Posterior cingulate gyrus (tissue), 11 donors: Measurements from ENCODE around the gene PLCH1.

Experiments
- DNase-seq, 10 donors: peaks; one replicate each; pipeline versions ENCODE4 v3.0.0 to v3.0.0-alpha.2; 2020 to 2021; ENCODE audit warnings: mixed read lengths in 3 of 10
- intact Hi-C: fragments of 100-400 bp; cut with DNase I; formaldehyde crosslinking; loops from one replicate; pipeline ENCODE4 v1.15.1; 2023

PLCH1 gene

DNA sequence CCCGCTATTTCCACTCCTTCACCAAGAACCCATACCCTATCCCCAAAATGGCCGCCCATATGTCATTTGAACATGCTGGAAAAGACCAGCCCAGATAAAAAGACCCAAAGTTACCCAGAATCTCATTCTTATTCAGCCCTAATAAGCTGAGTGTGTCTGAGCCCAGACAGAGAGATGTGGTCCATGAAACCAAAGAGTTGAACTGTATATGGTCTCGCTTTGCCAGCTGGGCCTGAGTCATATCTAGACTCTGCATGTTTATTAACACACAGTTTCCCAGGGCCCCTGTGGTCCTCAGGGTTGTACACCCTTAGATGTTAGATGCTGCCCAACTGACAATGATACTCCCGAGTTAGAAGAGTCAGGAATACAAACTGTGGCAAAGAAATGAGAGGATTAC is 249.5 kb downstream of the PLCH1 start:
- no peak for DNase-seq
- intact Hi-C loops = no loop called here

DNA sequence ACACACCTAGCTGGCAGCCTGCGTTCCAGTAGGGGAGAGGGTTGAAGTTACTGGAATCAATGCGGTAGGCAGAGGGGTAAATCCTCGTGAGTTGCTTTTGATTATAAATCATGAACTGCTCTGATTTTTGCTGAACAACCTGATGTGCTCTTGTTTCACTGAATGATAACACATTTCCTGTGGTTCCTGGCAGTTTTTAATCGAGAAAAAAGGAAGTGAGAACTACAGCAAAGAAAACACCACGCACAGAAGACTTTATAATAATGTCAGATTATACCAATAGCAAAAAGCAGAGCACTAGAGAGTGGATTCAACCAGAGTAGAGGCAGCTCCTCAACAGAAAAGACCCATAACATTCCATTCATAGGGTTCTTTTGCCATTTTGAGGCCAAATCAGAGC is 250.5 kb downstream of the PLCH1 start:
- DNase-seq = no peak
- intact Hi-C loops = no loop called here

DNA sequence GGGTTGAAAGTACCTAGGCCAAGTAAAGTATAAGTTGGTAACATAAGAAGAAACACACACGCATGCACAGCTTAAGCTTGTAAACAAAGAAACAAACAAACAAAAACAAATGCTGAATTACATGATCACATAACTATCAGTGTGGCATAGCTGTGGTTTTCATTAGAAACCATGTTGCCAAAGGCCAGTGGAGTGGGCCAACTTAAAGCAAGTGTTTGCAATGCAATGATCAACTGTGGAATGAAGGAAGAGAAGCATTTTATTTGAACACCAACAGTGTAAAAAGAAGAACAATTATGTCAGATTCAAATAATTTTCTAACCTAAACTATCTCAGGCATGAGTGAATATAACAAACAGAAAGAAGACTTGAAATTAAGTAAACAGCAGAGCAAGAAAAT is 252.0 kb downstream of the PLCH1 start:
- no peak for DNase-seq
- intact Hi-C loops = no loop called here

DNA sequence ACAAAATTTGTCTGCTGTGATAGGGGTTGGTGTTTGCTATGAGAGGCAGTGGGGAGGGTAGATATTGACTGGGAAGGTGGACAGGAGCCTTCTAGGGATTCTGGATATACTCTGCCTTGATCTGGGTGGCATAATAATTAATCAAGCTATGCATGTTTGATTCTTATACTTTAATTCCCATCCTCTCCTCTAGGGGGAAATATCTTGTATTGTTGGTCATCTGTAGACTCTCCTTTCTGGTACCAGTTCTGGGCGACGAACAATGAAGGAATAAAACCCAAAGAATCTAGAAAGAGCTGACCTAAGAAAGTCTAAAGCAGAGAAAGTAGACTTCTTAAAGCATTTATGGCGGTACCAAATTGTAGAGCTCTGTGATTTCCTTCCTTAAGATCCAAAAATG is 253.2 kb downstream of the PLCH1 start:
- intact Hi-C loops = no loop called here

DNA sequence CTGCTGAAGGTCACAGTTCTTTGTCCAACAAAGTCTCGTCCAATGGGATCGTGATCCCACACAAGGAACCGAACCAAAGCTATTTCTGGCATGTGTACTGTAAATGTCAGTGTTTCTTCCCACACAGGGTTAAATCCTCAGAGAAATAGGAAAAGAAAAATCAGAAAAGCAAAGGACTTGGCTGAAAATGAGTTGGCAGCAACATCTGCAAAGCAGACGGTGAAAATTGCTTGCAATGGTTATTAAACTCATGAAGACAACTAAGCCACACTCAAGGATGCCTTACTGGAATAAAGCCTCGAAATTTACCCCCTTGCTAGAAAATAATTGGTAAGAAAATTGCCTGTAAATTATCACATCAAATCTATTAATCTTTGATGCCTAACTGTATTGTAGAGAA is 256.2 kb downstream of the PLCH1 start:
- intact Hi-C loops = no loop called here
- DNase-seq = no peak

More for the DNA sequence above, 253.2 kb downstream of the PLCH1 start:
- DNase-seq = no peak

DNA sequence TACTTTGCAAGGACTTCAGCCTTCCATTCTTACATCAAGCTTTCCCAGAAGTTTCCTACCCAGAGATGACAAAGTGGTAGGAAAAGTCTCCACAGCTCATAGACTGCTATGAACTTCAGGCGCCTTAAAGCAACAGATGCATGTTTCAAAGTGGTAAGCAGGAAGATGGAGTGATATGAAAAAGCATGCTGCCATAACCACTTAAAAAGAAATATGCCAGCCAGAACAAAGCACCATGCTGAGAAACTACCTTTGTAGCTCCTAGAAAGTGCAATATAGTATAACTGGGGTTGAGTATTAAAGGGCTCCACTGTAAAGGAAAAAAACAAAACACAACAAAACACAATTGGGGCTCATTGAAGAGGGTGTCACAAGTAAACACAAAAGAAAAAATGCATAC is 259.0 kb downstream of the PLCH1 start:
- DNase-seq = no peak
- intact Hi-C loops = no loop called here

DNA sequence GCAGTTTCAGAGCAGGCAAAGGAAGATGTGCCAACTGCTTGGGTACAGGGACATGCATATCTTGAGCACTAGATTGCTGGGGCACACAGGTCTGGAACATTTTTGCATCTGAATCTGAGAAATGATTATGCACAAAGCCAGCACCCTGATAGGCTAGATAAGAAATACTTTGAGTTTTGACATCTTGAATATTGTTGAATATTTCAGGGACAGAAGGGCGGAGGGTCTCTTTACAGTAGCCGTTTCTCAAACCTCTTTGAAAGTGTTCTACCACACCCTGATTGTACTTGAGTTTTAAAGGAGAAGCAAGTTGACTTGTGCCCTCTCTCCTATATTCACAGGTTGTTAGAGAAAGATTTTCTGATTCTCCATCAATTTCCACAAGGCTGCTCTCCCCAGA is 263.3 kb downstream of the PLCH1 start:
- no peak for DNase-seq
- intact Hi-C loops = no loop called here

DNA sequence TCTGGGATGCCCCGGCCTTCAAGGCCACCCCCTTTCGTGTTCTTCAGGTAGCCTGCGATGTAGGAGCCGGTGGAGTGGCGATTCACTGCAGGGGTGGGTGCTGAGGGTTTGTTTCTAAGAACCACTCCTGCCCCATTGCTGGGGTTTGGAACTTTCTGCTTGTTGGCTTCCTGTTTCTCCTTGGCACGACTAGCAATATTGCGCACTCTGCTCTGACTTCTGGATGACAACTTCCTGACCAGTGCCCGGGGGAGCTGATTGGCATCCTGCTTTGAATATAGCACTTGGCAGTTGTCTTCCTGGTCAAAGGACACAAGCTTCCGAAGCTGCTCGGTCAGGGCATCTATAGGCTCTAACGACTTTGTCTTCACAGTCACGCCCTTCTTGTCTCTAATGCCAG is 263.8 kb downstream of the PLCH1 start:
- intact Hi-C loops = no loop called here
- no peak for DNase-seq

DNA sequence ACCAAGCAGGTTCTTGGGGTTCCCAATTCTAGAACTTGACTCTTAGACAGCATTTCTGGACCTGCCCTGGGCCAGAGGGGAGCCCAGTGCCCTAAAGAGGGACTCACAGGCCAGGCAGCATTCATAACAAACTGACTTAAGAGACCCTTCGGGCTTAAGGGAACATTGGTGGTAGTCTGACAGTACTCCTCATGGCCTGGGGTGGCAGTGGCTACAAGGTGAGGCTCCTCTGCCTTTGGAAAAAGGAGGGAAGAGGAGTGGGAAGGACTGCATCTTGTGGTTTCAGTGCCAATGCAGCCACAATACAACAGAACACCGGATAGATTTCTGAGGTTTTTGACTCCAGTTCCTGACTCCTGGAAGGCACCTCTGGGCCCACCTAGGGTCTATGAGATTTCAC is 279.2 kb downstream of the PLCH1 start:
- no peak for DNase-seq
- intact Hi-C loops = no loop called here

DNA sequence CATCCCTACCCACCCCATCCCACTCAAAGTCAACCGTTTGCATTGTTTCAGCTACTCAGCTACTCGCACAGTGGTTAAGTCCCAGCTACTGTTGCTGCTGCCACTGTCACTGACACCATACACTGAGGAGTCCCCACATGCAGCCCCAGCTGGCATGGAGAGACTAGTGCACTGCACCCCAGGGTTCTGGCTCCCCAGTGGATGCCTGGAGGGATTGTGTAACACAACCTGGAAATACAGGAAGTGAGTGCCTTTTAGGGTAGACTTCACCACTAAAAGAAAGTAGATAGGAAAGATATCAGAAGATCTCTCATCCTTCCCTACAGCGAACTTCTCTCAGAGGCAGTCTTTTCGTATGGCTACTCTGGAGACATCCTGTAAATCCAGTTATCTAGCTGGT is 282.2 kb downstream of the PLCH1 start:
- intact Hi-C loops = no loop called here
- no peak for DNase-seq

DNA sequence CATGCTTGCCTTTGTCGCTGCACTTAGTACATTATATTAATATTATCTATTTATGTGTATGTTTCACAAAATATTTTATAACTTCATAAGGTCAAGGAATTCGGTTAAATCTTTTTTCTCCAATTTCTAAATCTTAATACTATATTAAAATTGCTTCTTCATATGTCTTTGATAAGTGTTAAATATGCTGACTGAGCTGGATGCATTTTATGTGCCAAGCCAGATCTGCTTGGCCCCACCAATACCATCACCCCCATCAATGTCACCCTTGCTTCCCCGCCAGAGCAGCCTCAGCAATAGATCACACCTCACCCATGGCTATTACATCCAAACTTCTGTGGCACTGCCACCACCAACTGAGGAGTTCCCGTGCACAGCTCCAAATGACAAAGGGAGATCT is 287.3 kb downstream of the PLCH1 start:
- no peak for DNase-seq
- intact Hi-C loops = no loop called here

DNA sequence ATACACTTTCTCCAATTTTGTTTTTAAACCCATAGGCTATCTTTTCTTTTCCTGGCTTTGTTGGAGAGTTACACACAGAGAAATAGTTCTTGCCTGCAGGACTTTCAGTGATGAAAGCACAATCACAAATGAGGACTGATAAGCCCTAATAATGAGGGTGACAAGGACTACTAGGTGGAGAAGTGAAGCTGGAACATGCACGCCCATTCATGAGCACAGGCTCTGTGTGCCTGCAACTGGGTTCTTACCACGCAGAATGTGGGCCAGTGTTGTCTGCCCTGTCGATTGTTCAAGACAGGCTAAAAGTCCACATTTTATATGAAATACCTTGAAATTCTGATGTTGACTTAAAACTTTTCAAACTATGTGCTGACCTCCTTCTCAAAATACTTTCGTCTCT is 289.1 kb downstream of the PLCH1 start:
- no peak for DNase-seq
- intact Hi-C loops = no loop called here

DNA sequence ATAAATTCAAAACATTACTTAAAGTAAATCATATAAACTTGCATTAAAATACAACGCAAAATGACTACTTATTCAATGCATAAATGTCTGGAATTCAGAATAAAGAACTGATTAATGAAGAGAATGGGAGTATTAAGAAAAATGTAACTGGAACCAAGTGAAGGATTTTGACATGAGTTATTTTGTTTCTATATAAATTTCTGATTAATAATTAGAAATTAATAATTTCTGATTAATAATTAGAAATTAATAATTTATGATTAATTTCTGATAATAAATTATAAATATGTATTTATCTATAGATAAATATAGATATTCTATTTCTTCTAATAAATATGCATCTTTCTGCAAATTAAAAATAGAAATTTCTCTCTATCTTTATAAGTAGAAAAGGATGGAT is 291.4 kb downstream of the PLCH1 start:
- intact Hi-C loops = no loop called here

DNA sequence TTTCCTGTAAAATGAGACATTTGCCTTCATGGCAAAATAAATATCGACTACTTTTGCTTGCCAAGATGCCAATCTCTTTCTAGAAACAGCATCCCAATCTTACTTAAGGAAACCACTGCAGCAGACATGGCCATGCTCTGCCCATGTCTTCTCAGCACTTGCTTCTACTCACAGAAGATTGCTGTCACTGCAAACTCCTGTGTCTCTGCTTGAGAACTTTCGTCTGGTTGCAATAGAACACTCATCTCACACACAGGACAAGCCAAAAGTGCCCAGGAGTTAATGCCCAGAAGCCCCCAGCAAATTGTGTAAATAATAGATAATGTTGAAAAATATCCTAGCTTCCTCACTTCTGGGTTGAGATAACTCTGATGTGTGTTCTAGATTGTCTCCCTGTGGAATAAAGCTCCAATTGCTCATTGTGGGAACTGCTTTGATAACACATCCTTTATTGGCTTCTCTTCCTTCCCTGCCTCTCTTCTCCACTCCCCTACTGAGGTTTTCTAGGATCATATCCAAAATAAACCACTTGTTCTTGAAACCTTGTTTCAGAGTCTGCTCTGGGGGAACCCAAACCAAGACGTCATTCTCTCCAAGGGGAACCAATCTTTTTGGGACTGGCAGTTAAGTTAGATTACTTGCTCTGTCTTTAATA is 295.1 kb downstream of the PLCH1 start:
- intact Hi-C loops = no loop called here
- no peak for DNase-seq

More for the DNA sequence above, 291.4 kb downstream of the PLCH1 start:
- DNase-seq = no peak

DNA sequence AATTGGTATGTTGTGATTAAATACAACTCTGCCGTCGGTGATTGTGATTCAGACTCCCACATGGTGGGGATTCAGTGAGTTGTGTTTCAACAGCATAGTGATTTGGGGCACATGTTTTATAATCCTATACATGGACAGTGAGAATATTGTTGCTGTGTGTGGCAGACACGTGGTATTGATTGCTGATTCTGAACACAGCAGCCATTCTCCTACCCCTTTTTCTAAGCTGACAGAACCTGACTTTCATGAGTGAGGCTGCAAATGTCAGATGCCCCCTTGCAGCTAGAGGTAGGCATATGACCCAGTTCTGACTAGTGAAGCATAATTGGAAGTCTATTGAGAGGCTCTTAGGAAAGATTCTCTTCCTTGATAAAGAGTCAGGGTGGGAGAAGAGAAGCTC is 296.3 kb downstream of the PLCH1 start:
- intact Hi-C loops = no loop called here

DNA sequence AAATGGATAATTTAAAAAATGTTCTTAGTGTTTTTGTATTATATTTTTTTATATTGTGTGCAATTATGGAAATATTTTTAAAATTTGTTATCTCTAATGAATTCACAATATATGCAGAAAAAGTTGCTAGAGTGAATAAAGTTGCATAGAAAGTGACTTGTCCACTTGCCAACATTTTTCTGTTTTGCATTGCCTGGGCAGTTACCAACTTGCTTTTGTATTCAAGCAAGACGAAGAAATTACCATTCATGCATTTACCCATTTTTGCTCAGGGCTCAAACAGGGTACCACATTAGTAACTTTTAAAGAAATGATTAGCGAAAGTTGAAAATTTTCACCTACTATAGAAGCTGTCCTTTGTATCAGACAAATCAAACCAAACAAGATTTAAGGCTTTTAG is 298.5 kb downstream of the PLCH1 start:
- DNase-seq = no peak
- intact Hi-C loops = no loop called here

More for the DNA sequence above, 296.3 kb downstream of the PLCH1 start:
- DNase-seq = no peak

DNA sequence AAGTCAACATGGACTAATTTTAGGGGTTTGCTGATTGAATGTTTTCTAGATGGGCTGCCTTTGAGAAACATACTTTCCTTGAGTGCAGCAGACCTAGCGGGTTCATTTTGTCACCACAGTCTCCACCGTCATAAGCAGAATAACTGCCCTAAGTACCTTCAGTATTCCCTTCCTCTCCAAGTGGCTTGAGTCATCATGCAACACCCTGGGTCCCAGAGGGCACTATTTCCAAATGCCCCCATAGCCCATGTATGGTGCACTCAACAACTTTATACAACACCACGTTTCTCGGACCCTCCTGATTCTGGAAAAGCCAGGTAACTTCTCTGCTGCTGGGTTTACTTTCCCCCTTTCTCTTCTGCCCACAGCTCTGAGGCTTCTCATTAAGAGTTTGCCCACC is 300.1 kb downstream of the PLCH1 start:
- intact Hi-C loops = no loop called here
- no peak for DNase-seq

DNA sequence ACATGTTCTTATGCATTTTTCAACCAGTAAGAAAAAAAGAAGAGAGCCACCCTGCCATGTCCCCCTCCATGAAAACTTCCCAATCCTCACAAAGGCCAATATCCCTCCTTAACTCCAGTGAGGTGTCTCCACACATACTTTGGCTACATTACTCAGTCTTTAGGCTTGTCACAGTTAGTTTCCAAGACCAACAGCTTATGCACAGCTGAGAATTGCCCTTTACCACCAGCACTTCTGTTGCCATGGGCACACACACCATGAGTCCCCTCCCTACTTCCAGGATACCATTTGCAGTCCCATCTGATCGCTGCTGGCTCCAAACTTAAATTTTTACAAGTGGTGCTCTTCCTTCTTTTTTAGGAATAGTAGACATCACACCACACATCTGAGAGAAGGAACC is 301.1 kb downstream of the PLCH1 start:
- intact Hi-C loops = no loop called here
- no peak for DNase-seq

DNA sequence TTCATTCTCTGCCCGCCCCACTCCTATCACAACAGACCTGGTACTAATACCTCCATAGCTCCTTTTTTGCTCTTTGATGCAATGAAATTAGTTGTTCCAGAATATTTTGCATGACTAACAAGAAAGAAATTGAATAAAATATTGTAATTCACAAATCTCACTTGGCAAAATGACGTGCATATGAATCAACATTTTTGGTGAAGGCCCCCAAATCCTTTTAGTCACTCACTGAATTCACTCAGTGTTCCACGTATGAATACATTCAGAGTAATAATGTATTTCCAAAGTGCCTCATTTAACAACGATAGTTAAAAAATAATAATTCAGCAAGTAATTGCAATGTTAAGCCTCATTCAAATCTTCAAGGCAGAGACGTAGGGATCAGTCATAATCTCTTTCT is 302.8 kb downstream of the PLCH1 start:
- intact Hi-C loops = no loop called here
- DNase-seq = no peak

DNA sequence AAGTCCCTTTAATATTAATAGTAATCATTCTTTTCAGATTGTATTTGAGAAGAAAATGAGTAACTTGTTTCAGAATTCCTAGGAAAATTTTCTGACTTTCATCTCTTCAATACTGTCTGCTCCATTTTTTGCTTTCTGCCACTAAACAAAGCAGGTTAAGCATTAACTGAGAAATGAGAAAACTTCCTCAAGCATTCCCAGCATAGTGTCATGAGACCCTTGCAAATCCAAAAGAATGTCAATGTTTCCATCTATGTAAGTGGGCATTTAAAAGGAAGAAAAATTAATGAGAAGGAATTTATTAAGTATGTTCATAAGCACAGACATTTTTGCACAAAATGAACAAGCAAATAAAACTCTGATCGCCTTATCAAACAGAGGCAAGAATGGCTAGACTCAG is 303.4 kb downstream of the PLCH1 start:
- intact Hi-C loops = no loop called here
- DNase-seq = no peak

DNA sequence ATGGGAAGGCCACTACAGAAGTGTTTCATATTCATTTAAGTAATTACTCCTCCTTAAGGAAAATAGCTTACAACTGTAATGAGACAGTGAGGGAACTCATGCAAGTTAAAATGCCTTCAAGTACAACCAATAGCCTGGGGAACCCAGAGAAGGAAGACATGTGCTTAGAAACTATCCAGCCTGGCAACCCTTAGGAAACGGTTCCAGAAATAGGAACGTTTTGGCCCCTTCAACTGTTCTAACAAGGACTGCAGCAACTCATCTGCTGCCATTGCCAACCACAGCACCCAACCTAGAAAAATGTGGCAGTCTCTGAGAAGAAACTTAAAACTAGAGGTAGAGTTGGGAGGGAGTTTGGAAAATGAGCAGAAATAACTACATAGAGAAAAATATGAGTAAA is 303.8 kb downstream of the PLCH1 start:
- no peak for DNase-seq

DNA sequence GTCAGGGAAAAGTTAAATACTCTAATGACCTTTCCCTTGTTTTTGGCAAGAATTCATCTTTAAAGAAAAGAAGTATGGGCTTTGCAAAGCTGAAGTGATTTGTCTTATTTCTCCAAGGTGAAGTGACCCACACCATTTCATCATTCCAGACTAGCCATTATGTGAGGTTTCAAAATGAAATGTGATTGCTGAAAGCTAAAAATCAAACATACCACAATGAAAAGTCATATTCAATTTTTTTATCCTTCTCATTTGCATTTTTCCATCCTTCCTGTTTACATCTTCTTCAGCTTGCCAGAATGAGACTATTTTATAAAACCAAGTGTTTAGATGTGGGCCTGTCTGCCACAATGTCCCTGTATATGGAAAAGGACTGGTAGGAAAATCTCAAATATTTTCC is 309.1 kb downstream of the PLCH1 start:
- intact Hi-C loops = no loop called here
- DNase-seq = no peak

More for the DNA sequence above, 303.8 kb downstream of the PLCH1 start:
- intact Hi-C loops = no loop called here

DNA sequence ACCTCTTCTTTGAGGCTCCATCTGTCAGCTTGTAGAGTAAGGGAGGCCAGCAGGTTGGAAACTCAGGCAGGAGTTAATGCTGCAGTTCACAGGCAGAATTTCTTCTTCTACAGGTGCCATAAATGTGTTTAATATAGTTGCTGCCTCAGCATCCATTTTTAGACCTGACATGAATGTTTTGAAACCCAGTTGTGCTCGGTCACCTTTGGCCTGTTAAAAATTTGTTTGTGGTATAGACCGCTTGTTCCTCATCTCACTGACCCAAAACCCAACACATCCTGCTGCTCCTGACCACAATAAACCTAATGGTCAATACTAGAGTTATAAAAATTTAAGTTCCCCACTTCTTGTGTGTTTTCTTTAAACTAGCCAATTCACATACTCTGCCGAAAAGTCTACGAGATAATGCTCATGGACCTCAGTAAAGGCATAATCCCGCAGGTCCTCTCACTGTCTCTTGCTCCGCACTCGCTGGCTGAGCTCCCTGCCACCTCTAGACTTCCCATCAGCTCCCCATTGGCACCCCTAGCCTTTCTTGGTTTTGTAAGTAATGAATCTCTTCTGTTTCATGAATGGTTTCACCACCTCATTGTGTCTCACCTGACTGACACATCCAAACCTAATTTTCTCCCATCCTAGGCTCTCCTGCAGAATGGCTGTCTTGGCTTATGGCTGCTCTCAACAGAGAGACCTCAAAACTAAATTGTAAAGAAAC is 312.9 kb downstream of the PLCH1 start:
- DNase-seq = no peak
- intact Hi-C loops = no loop called here
